ENCODE data around the gene WNT5B. TPM values are rescaled to one million over a fixed set of nuclear protein-coding genes. Genes with fewer than 3 reads are reported as not detected.

WNT5B gene
- total RNA-seq, 1 donor from 2014 or later = 3.2 TPM

- no peak for ATAC-seq (ENCODE audit: poor library complexity)
- intact Hi-C loops (cut with DNase I) = no loop called here
- no peak for DNase-seq
Measured at GRCh38 chr12:1643905-1644533, 15.0 kb downstream of the WNT5B start.

GRCh38 chr12:1644534-1645438 is 15.8 kb downstream of the WNT5B start:
- intact Hi-C loops (cut with DNase I) = no loop called here
- peak; percentile 92 for DNase-seq
- peak; percentile 82 for ATAC-seq (ENCODE audit: poor library complexity)

- intact Hi-C loops (cut with DNase I) = no loop called here
- no peak for DNase-seq
- no peak for ATAC-seq (ENCODE audit: poor library complexity)
Measured at GRCh38 chr12:1645819-1646218, 16.8 kb downstream of the WNT5B start.

- ATAC-seq (ENCODE audit: poor library complexity) (no peak), DNase-seq (no peak)
- intact Hi-C loops (cut with DNase I) = no loop called here
Measured at GRCh38 chr12:1646569-1647284, 17.7 kb downstream of the WNT5B start.

DNA sequence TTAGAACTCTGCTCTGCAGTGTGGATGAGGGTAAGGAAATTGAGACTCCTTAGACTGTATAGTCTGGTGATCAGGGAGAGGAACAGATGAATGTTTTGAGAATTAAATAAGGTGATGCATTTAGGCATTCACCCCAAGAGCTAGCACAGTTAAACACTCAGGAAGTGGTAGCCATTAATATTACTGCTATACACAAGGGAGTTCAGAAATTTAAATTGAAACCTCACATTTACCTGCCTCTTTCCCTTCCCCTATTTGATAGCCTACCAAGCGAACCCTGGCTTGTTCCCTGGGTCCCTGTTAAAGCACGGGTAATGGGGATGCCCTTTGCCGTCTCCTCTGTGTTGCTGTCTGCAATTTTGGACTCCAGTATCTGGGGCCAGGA is 18.2 kb downstream of the WNT5B start:
- DNase-seq (no peak), ATAC-seq (ENCODE audit: poor library complexity) (no peak)
- intact Hi-C loops (cut with DNase I) = no loop called here

GRCh38 chr12:1650260-1650977 is 21.4 kb downstream of the WNT5B start:
- intact Hi-C loops (cut with DNase I) = loop anchor here (5.0 kb wide), 1 partner anchor 287 kb away; no protein-coding TSS in a partner anchor
- ATAC-seq (ENCODE audit: poor library complexity) (peak; percentile 87), DNase-seq (no peak)

- DNase-seq (no peak), ATAC-seq (ENCODE audit: poor library complexity) (peak; percentile 67)
- intact Hi-C loops (cut with DNase I) = loop anchor here (5.0 kb wide), 1 partner anchor 286 kb away; no protein-coding TSS in a partner anchor
Measured at GRCh38 chr12:1650978-1651361, 21.9 kb downstream of the WNT5B start.

GRCh38 chr12:1651946-1652345 is 22.9 kb downstream of the WNT5B start:
- intact Hi-C loops (cut with DNase I) = loop anchor here (2.0 to 5.0 kb wide), 2 partner anchors 139 to 285 kb away; no protein-coding TSS in a partner anchor
- no peak for ATAC-seq (ENCODE audit: poor library complexity)

DNA sequence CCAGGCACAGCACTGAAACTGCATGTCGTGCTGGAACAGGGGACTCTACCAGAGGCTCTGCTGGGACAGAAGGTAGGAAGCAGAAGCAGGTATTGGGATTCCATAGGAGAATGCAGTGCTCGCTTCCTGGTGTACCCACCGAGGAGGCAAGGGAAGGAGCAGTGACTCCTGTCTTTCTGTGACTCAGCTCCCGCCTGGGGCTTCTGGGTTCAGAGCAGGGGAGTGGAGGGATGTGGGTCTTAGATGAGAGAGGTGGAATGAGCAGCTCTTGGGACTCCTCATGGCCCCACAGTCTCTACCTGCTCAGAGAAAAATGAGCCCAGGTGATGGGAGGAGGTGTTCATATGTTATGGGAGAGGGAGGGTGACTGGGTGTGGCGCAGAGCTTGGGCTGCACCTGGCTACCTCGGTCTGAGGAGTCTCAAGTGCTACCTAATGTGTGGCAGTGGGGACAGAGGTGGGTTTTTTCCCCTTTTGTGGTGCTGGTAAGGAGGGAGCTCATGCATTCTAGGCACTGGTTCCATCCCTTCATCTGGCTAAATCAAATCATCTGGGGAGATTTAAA is 26.3 kb downstream of the WNT5B start:
- ATAC-seq (ENCODE audit: poor library complexity) (no peak), DNase-seq (no peak)
- intact Hi-C loops (cut with DNase I) = no loop called here

More at GRCh38 chr12:1651946-1652345, 22.9 kb downstream of the WNT5B start:
- DNase-seq = no peak

DNA sequence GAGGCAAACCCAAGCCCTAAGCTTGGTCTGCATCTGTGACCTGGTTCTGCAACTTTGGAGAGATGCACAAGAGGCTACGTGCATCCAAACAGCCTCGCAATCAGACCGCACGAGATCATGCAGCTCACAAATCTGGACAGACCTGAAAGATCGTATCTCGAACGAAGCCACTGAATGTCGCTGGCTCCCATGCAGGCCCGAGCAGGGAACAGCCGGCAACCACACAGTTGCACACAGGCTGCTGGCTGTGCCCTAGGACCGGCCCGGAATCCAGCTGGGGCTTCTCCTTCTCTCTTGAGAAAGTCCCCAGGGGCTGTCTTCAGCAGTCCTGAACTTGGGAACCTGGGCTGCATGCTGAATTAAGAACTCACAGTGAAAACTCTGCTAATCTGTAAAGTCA is 27.9 kb downstream of the WNT5B start:
- DNase-seq (no peak), ATAC-seq (ENCODE audit: poor library complexity) (no peak)
- intact Hi-C loops (cut with DNase I) = no loop called here

- intact Hi-C loops (cut with DNase I) = no loop called here
- ATAC-seq (ENCODE audit: poor library complexity) = no peak
Measured at GRCh38 chr12:1657688-1658087, 28.7 kb downstream of the WNT5B start.

DNA sequence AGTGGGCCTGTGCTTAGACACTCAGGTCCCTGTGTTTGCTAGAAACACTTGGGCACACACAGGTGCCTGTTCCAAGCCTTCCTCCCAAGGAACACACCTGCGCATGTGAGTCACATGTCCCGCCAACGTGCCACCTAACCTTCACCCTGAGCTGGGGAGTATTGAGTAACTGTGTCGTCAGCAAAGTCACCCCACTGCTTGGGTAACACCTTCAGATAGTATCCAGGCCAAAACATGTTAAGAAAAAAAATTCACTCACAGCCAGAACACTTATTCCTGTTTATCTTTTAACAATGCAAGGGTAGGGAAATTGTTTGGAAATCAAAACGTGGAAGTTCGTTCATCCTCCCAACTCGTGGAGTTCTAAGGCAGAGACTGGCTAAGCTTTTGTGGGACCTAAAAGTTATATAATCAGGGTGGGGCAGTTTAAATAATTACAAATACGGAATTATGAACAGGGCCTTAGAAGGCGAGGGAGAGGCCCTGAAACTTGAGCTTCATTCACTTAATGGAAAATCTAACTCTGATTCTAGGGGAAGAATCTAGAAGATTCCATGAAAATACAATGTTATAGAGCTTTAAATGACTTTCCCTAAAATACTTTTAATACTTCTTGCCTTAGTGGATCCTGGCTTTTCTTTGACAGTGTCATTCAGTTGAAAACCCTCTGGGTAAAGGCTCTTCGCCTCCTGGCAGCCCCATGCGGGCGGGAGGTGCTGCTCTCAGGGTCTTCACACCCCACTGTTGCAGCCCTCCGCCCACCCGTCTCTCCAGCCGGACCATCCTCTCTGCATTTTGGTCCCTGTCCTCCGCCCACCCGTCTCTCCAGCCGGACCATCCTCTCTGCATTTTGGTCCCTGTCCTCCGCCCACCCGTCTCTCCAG is 31.5 kb downstream of the WNT5B start:
- DNase-seq (peak; percentile 62), ATAC-seq (ENCODE audit: poor library complexity) (peak; percentile 18)
- intact Hi-C loops (cut with DNase I) = no loop called here

More at GRCh38 chr12:1657688-1658087, 28.7 kb downstream of the WNT5B start:
- DNase-seq = no peak

GRCh38 chr12:1661553-1662335 is 32.7 kb downstream of the WNT5B start:
- DNase-seq = peak; percentile 95
- ATAC-seq (ENCODE audit: poor library complexity) = peak; percentile 86
- intact Hi-C loops (cut with DNase I) = no loop called here

DNA sequence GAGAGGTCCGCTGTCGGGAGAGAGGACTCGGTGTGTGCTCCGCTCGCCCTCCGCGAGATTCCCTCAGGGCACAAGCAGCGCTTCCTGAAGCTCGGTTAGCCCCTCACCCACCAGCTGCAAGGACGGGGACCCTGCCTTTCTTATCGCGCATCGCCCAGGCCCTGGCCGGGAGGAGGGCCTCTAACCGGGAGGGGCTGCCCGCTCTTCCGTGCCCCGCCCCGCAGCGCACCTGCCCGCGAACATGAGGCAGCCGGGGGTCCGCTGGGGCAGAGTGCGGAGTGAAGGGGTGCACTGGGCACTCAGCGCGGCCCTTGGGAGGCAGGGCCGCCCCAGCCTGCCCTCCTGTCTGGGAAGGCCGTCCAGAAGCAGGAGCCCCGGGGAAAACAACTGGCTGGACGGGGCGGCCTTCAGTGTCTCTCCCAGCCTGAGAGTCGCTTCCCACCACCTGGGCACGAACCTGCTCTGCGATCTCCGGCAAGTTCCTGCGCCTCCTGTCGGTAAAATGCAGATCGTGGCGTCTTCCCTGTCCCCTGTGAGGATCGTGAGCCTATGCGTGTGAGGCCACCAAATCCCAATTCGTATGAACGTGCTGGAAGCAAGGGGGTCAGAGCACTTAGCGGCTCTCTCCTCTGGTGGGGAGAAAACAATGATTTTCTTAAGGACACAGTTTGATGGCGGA is 33.9 kb downstream of the WNT5B start:
- DNase-seq = no peak
- no peak for ATAC-seq (ENCODE audit: poor library complexity)
- intact Hi-C loops (cut with DNase I) = no loop called here

DNA sequence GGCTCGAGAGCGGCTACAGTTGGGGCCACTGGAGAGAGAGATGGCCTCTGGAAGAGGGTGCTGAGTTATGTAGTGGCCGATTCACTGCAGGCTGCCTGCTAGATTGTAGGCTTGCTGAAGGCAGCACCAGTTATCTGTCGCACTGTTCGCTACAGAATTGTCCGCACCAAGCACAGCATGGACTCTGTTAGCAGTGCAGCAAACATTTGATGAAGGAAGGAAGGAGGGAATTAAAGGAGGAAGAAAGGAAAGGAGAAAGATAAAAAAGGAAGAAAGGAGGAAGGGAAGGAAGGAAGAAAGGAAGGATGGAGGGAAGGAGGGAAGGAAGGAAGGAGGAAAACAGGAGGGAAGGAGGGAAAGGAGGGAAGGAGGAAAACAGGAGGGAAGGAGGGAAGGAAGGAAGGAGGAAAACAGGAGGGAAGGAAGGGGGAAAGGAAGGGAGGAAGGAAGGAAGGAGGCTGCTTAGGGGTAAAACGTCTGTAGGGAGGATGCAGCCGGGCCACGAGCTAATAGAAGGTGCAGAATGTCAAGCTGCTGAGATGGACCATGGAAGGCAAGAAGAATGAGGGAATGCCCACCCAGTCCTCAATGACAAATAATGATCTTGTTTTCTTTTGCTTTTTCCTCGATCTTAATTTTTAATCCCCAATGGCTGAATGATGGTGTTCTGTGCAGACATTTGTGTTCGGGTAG is 34.6 kb downstream of the WNT5B start:
- intact Hi-C loops (cut with DNase I) = no loop called here
- ATAC-seq (ENCODE audit: poor library complexity) (no peak), DNase-seq (no peak)

DNA sequence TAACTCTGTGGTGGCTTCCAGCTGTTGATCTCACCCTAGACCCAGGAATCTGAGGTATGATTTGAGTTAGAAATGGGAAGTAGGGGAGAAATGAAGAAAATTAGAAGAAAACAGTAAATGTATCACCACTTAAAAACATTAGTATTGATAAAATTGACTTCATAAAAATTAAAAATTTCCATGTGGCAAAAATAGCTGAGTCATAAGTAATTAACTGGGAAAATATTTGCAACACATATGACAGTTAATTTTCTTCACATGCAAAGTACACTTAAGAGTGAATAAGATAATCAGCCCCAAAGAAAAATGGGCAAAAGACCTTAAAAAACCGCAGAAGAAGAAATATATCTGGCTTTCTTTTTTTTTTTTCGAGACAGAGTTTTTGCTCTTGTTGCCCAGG is 36.3 kb downstream of the WNT5B start:
- intact Hi-C loops (cut with DNase I) = no loop called here
- DNase-seq (no peak), ATAC-seq (ENCODE audit: poor library complexity) (no peak)
